ENCODE results near the gene GMNC.

The GMNC gene

DNA sequence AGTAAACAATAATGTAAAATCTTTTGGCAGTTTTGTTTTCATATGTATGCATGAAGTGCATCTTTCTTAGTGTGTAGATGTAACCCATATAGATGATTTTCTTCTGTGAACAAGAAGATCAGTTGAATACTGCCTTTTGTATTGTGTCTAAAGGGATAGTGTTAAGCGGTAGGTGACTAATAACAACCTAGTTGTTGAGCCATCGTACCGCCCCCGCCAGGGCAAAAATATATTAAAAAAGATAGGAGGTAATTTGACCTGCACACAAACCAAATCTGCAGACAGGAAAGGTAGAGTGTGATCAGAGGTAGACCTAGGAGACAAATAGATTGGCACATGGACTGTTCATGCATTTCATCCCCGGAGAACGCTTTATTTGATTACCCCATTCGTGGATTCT, 3.3 kb upstream of the GMNC start:
- H3K4me3 Mint-ChIP-seq, result no peak overlapping the region
- no peaks in the 10 kb centered on the region for H3K9me3 Mint-ChIP-seq
- peaks cover 8% of the 10 kb centered on the region for H3K4me1 Mint-ChIP-seq (ENCODE audit: low read depth)
- DNase-seq, result no peak
- H3K27me3 Mint-ChIP-seq, result peaks cover 54% of the 10 kb centered on the region
- no peaks in the 10 kb centered on the region for H3K36me3 Mint-ChIP-seq (ENCODE audit: low read depth)
- no peak overlapping the region for H3K27ac Mint-ChIP-seq

DNA sequence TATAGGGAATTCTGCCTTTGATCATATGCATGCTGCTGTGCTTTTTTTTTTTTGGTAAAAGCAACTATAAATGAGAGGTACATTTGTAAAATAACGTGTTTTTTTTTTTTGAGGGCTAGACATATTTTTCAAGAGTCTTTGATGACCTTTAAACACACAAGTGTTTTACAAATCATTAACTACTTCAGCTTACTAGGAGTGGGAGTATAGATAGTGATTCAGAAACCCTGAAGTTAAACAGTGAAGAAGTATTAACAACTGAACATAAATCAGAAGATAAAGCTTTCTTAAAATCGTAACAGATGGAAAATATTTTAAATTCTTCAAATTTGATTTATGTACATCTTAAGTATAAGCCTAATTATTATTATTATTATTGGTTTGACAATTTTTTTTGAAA, 2.9 kb upstream of the GMNC start:
- DNase-seq, result no peak
- no peaks in the 10 kb centered on the region for H3K36me3 Mint-ChIP-seq (ENCODE audit: low read depth)
- H3K9me3 Mint-ChIP-seq, result no peaks in the 10 kb centered on the region
- H3K27ac Mint-ChIP-seq, result no peak overlapping the region
- H3K4me1 Mint-ChIP-seq (ENCODE audit: low read depth), result peaks cover 8% of the 10 kb centered on the region
- no peak overlapping the region for H3K4me3 Mint-ChIP-seq
- peaks cover 58% of the 10 kb centered on the region for H3K27me3 Mint-ChIP-seq

DNA sequence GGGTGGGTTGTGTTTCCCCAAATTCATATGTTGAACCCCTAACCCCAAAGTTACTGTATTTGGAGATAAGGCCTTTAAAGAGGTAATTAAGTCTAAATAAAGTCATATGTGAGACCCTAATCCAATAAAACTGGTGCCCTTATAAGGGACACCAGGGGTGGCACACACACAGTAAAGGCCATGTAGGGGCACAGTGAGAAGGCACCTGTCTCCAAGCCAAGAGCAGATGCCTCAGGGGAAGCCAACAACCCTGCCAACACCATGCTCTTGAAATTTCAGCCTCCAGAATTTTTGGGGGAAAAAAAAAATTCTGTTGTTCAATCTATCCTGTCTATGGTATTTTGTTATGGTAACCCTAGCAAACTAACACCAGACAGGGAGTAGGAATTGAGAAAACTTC, 1.5 kb upstream of the GMNC start:
- no peak overlapping the region for H3K4me3 Mint-ChIP-seq
- peaks cover 69% of the 10 kb centered on the region for H3K27me3 Mint-ChIP-seq
- DNase-seq, result no peak
- H3K36me3 Mint-ChIP-seq (ENCODE audit: low read depth), result no peaks in the 10 kb centered on the region
- H3K4me1 Mint-ChIP-seq (ENCODE audit: low read depth), result peaks cover 8% of the 10 kb centered on the region
- H3K27ac Mint-ChIP-seq, result no peak overlapping the region
- H3K9me3 Mint-ChIP-seq, result no peaks in the 10 kb centered on the region

DNA sequence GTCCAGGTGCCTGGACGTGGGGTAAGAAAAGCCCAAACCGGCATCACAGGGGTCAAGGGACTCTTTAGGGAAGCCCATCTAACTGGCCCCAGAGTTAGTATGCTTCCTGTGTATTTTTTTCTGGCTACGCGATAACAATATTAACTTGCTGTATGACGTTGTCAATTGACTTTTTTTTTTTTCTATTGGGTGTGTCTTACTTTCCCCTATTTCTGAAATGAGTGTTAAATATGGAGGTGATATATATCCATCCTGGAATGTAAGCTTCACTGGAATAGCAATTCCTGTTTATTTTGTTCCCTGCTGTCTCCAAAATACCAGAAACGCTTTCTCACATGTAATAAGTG, 598 bp upstream of the GMNC start:
- no peaks in the 10 kb centered on the region for H3K9me3 Mint-ChIP-seq

DNA sequence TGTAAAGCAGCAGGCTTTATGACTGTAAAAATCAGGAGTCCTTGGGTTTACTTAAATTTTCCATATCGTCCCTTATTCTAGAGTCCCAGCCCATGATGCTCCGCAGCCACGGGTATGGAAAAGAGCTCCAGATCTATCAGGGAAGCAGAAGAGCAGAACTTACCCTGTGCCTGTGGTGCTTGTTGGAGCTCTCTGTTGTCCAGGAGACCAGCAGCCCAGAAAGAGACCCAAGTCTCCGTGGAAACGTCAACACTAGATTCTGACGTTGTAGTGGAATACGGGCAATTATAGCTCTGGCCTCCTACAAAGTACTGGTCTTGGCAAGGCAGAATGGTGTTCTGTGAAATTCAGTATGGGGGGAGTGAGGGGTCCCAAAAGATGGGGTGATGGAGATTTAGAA, 2.0 kb downstream of the GMNC start:
- Mint-ChIP-seq H3K36me3 (ENCODE audit: low read depth) (no peaks in the 10 kb centered on the region), H3K27me3 (peaks cover 64% of the 10 kb centered on the region), H3K9me3 (no peaks in the 10 kb centered on the region), H3K27ac (no peak overlapping the region), H3K4me1 (ENCODE audit: low read depth) (peaks cover 8% of the 10 kb centered on the region), H3K4me3 (no peak overlapping the region)
- no peak for DNase-seq

More for the DNA sequence above, 598 bp upstream of the GMNC start:
- no peak for DNase-seq
- H3K27me3 Mint-ChIP-seq, result peaks cover 73% of the 10 kb centered on the region
- peak overlapping the region; percentile 48 for H3K4me3 Mint-ChIP-seq
- peaks cover 8% of the 10 kb centered on the region for H3K4me1 Mint-ChIP-seq (ENCODE audit: low read depth)
- no peaks in the 10 kb centered on the region for H3K36me3 Mint-ChIP-seq (ENCODE audit: low read depth)
- H3K27ac Mint-ChIP-seq, result no peak overlapping the region

DNA sequence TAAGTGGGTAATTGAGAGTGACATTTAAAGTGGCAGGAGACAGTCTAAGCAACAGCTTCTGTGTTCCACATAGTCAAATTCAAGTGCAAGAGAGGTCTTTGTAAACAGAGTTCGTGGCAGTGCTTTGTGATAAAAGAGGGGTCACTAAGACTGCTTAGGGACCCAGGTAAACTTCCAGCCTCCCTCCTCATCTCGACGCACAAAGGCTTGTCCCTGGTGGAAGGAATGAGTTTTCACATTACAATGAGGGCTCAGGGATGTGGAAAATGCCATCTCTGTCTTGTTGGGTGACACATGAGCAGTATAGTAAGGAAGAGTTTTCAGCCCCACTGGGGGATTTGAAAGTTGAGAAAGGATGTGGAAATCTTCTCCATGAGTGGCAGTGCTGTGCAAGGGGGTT, 7.3 kb downstream of the GMNC start:
- Mint-ChIP-seq H3K4me1 (ENCODE audit: low read depth) (no peaks in the 10 kb centered on the region), H3K27me3 (peaks cover 13% of the 10 kb centered on the region), H3K9me3 (no peaks in the 10 kb centered on the region), H3K4me3 (no peak overlapping the region), H3K27ac (no peak overlapping the region), H3K36me3 (ENCODE audit: low read depth) (no peaks in the 10 kb centered on the region)
- DNase-seq, result no peak

DNA sequence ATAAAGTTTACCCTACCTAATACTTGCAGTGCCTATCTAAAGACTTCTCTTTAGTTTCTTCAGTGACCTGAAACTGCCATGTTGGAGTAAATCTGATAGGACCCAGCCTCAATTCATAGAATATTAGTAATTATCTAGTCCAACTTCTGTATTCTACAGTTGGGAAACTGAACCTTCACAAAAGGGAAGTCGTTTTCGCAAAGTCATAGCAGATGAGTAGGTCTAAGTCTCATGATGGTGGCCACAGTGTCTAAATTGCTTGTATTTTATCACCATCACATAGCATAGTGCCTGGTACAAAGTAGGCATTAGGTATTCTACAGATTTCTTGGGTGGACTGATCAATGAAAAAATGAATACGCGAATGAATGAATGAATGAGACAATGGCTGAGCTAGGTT, 8.4 kb downstream of the GMNC start:
- Mint-ChIP-seq H3K36me3 (ENCODE audit: low read depth) (no peaks in the 10 kb centered on the region), H3K9me3 (no peaks in the 10 kb centered on the region), H3K4me3 (no peak overlapping the region), H3K4me1 (ENCODE audit: low read depth) (no peaks in the 10 kb centered on the region), H3K27me3 (peaks cover 5% of the 10 kb centered on the region), H3K27ac (no peak overlapping the region)
- DNase-seq, result no peak

DNA sequence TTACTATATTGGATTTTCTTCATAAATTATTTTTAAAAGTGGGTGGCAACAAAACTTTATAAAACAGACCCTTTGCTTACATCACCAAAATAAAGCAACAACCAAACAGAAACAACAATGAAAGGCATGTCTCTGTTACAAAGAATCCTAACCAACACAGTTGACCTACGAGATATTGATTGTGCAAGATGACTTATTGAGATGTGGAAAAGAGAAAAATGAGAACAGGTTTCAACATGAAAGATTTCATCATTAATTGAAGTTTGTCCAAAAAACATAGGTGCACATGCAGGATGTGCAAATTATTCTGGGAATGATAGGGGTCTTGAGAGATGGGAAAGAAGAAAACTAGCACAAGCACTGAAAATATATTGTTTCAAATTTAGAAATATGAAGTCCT, 9.0 kb downstream of the GMNC start:
- no peaks in the 10 kb centered on the region for H3K36me3 Mint-ChIP-seq (ENCODE audit: low read depth)
- H3K4me1 Mint-ChIP-seq (ENCODE audit: low read depth), result no peaks in the 10 kb centered on the region
- DNase-seq, result no peak

DNA sequence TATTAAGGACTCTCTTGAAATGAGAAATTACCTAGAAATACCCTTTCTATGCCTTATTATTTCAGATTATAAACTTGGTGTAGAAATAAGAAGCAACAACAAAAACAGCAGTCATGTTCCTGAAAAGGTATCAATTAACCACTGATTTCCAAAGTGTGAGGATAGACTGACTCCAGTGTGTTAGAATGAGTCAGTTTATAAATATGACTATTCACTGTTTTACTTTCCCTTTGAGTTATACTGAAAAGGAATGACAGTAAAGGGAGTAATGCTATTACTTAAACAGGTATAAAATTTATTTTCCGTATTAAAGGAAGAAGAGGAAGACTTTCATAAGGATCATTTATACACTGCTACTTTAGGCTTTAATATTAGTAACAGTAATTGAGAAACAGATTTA, 12.9 kb downstream of the GMNC start:
- Mint-ChIP-seq H3K9me3 (no peaks in the 10 kb centered on the region), H3K27ac (no peak overlapping the region), H3K27me3 (no peaks in the 10 kb centered on the region), H3K4me1 (ENCODE audit: low read depth) (no peaks in the 10 kb centered on the region), H3K36me3 (ENCODE audit: low read depth) (no peaks in the 10 kb centered on the region), H3K4me3 (no peak overlapping the region)
- DNase-seq, result no peak

More for the DNA sequence above, 9.0 kb downstream of the GMNC start:
- no peak overlapping the region for H3K4me3 Mint-ChIP-seq
- H3K27ac Mint-ChIP-seq, result no peak overlapping the region
- peaks cover 2% of the 10 kb centered on the region for H3K27me3 Mint-ChIP-seq
- no peaks in the 10 kb centered on the region for H3K9me3 Mint-ChIP-seq

DNA sequence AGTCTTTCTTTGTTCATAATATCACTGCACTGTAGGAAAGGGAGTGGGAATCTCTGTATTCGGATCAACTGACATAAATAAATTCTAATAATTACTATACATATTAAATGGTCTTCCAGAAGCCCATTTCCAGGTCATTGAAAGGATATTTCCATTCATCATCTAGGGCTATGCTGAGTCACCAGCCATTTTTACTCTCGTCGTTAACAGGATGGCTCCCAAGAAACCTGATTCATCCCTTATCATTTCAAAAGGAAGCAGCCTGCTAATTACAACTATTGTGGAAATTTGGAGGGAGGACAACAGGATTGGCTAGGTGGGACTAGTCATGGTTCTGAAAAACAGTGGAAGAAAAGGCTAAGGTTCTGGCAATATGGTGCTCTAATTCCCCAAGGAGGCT, 13.6 kb downstream of the GMNC start:
- Mint-ChIP-seq H3K4me1 (ENCODE audit: low read depth) (no peaks in the 10 kb centered on the region), H3K36me3 (ENCODE audit: low read depth) (no peaks in the 10 kb centered on the region), H3K4me3 (no peak overlapping the region), H3K9me3 (no peaks in the 10 kb centered on the region), H3K27me3 (no peaks in the 10 kb centered on the region), H3K27ac (no peak overlapping the region)
- no peak for DNase-seq

DNA sequence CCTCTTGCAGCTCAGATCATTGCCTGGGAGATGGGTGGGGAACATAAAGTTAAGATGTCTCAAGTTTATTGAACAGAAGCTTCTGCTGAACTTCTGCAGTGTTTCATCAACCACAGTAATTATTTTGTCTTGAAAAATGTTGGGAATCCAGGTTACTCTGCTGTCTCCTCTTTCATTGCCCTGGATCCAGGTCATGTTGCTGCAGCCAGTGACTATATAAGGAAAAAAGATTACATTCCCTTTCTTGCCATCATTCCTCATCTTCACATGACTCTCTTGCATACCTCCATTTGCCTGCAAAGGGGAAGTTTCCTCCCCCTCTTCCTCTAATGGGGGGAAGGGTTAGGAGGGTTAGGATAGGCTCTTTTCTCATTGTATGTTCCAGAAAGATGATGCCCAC, 15.1 kb downstream of the GMNC start:
- H3K27me3 Mint-ChIP-seq, result no peaks in the 10 kb centered on the region
- H3K4me3 Mint-ChIP-seq, result no peak overlapping the region
- no peaks in the 10 kb centered on the region for H3K36me3 Mint-ChIP-seq (ENCODE audit: low read depth)
- no peaks in the 10 kb centered on the region for H3K4me1 Mint-ChIP-seq (ENCODE audit: low read depth)
- no peaks in the 10 kb centered on the region for H3K9me3 Mint-ChIP-seq
- DNase-seq, result no peak
- H3K27ac Mint-ChIP-seq, result no peak overlapping the region

DNA sequence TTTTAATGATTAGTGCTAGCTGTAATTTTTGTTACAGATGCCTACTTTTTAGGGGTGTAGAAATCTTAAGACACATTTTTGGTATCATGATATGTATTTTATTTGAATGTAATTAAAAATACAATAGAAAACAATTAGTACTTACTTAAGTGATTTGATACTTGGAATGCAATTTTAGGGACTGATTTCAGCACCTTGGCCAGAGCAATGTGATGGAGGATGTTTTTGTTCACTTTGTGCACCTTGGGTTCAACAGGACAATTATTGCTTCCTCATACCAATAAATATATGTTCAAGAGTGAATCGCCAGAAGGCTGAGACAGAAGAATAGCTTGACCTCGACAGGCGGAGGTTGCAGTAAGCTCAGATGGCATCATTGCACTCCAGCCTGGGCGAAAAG, 22.3 kb downstream of the GMNC start:
- Mint-ChIP-seq H3K4me1 (ENCODE audit: low read depth) (no peaks in the 10 kb centered on the region), H3K27me3 (no peaks in the 10 kb centered on the region), H3K36me3 (ENCODE audit: low read depth) (no peaks in the 10 kb centered on the region), H3K9me3 (peaks cover 5% of the 10 kb centered on the region), H3K27ac (no peak overlapping the region), H3K4me3 (no peak overlapping the region)
- no peak for DNase-seq

DNA sequence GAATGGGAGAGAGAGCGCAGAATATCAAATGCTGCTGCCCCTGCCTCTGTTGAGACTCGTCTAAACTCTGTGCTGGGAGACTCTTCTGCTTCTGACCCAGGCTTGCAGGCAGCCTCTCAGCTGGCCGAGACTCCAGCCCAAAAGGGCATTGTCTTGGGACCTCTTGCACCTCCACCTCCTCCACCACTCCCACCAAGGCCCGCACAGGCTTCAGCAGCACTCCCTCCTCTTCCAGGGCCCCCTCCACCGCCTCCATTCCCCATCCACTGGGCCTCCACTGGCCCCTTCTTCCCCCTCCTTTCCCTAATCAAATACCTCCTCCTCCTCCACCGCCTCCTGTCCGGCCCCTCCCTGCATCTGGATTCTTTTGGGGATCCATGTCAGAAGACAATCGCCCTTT, 31.3 kb downstream of the GMNC start:
- Mint-ChIP-seq H3K4me1 (ENCODE audit: low read depth) (no peaks in the 10 kb centered on the region), H3K9me3 (peaks cover 3% of the 10 kb centered on the region), H3K27ac (no peak overlapping the region), H3K4me3 (no peak overlapping the region), H3K27me3 (no peaks in the 10 kb centered on the region), H3K36me3 (ENCODE audit: low read depth) (no peaks in the 10 kb centered on the region)
- no peak for DNase-seq

DNA sequence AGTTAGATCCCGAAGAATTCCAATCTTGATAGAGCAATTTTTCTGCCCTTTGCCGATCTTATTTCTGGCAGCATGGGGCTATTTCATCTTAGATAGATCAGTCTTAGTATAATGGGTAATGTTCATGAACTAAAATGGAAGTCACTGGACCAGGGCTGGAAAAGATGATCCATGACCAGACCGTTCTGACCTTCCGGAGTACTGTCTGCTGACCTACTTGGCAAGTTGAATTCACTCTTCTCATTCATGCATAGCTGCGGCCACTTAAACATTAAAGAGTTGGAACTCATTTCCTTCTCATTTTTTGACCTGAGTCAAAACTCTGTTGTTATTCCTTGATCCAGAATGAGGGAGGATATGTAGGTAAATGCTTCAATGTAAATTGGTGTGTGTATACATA, 32.5 kb downstream of the GMNC start:
- Mint-ChIP-seq H3K27ac (no peak overlapping the region), H3K9me3 (no peaks in the 10 kb centered on the region), H3K27me3 (no peaks in the 10 kb centered on the region), H3K4me3 (no peak overlapping the region), H3K4me1 (ENCODE audit: low read depth) (no peaks in the 10 kb centered on the region), H3K36me3 (ENCODE audit: low read depth) (no peaks in the 10 kb centered on the region)
- DNase-seq, result no peak

DNA sequence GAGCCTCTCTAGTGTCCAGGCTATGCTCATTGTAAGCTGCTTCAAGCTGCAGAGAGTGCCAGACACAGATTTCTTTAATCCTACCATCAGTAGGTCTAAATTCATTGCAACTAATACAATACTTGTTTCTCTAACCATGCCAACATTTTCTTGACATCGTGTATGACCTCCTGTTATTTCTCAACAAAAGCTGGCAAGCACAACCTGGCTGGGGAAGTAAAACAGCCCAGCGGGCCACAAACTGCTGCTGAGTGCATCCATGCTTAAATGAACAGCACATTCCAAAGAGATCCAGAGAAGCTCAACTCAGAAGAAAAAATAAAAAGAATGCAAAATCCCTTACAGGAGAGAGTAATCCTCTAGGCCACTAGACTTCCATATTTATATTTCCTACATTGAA, 36.5 kb downstream of the GMNC start:
- Mint-ChIP-seq H3K4me3 (no peak overlapping the region), H3K9me3 (no peaks in the 10 kb centered on the region), H3K27me3 (no peaks in the 10 kb centered on the region), H3K36me3 (ENCODE audit: low read depth) (no peaks in the 10 kb centered on the region), H3K27ac (no peak overlapping the region), H3K4me1 (ENCODE audit: low read depth) (no peaks in the 10 kb centered on the region)
- DNase-seq, result no peak

DNA sequence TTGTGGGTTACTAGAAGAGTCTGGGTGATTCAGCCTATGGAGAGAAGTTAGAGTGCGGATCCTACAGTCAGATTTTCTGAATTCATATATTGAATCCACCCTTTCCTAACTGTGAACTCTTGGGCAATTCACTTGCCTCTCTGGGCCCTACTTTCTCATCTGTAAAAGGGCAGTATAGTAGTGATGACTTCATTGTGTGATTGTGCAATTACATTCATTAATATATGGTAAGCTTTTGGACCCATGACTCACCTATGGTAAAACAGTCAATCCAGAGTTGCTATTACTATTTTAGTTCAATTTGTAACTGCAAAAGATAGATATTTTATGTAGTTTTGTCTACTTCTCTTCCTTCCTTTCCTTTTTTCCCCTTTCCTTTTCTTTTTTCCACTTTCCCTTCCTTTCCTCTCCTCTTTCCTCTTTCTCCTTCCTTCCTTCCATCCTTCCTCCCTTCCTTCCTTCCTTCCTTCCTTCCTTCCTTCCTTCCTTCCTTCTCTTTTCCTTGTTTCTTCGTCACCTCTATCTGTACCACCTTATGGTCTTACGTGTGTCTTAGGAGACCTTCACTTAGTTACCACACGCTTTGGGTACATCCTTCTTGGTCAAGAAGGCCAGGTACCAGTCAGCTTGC, 37.0 kb downstream of the GMNC start:
- Mint-ChIP-seq H3K36me3 (ENCODE audit: low read depth) (no peaks in the 10 kb centered on the region), H3K4me3 (no peak overlapping the region), H3K27ac (no peak overlapping the region), H3K4me1 (ENCODE audit: low read depth) (no peaks in the 10 kb centered on the region), H3K9me3 (no peaks in the 10 kb centered on the region), H3K27me3 (no peaks in the 10 kb centered on the region)
- no peak for DNase-seq
